Testis (tissue), 3 donors: ENCODE results near the gene ADAMTS1. TPM values are rescaled to one million over a fixed set of nuclear protein-coding genes. Genes with fewer than 3 reads are reported as not detected.

Experiments
- DNase-seq: peaks from one replicate; pipeline ENCODE4 v3.0.0-alpha.2; 2019
- H3K27ac ChIP-seq, 2 donors: fragments of 200-600 bp; sonication (generic); one replicate each; pipeline ENCODE4 v1.5.1; 2019
- H3K27me3 ChIP-seq: fragments of 200-600 bp; sonication (generic); one replicate; pipeline ENCODE4 v1.5.1; 2019
- H3K36me3 ChIP-seq: fragments of 200-600 bp; sonication (generic); one replicate; pipeline ENCODE4 v1.5.1; 2017; ENCODE audit warnings: low read depth; ENCODE audit errors: missing control alignments
- H3K4me1 ChIP-seq: fragments of 200-600 bp; sonication (generic); one replicate; pipeline ENCODE4 v1.5.1; 2019
- H3K4me3 ChIP-seq, 2 donors: fragments of 200-600 bp; sonication (generic); one replicate each; pipeline ENCODE4 v1.5.1; 2017 to 2019
- H3K9me3 ChIP-seq: fragments of 200-600 bp; sonication (generic); one replicate; pipeline ENCODE4 v1.5.1; 2017
- POLR2A ChIP-seq: fragments of 450-650 bp; IDR thresholded peaks from one replicate; pipeline ENCODE4 v1.6.1; 2017; ENCODE audit warnings: antibody characterized with exemption, mild to moderate bottlenecking, moderate library complexity
- WGBS, 2 donors: methylation state at CpG; one replicate each; pipeline ENCODE4 v1.1.5; 2018; 5-methylcytosine and 5-hydroxymethylcytosine counted together
- intact Hi-C: fragments of 100-400 bp; cut with DNase I; formaldehyde crosslinking; loops from one replicate; pipeline ENCODE4 v1.15.1; 2023; ENCODE audit warnings: low total_unique reads
- polyA plus RNA-seq: library from polyadenylated mRNA; stranded (reverse); fragments of 350-450 nt; fragmentation: Illumina TruSeq; extraction: RNeasy Lipid Tissue Mini Kit (QIAGEN cat#74804); gene quantifications from one replicate; pipeline ENCODE4 v1.2.3, GENCODE V29; 2014; ENCODE audit warnings: low read depth, low replicate concordance; ENCODE audit not compliant: insufficient read depth
- total RNA-seq, 2 donors: library from RNA; depleted of rRNA; stranded (reverse); fragments of >200 nt; gene quantifications; one replicate each; pipeline ENCODE4 v1.2.3, GENCODE V29; 2016
- TF ChIP-seq, protein P1 (sequence below), 3 experiments: fragments of 450-650 bp in 2 of 3; fragments of 200-600 bp in 1 of 3; sonication (generic) in 1 of 3; IDR thresholded peaks; one replicate each; pipeline ENCODE4 v1.5.1; 2016 to 2019; ENCODE audit warnings: antibody characterized with exemption in 3 of 3, mild to moderate bottlenecking in 2 of 3, moderate library complexity in 1 of 3

ADAMTS1 gene
- total and polyA plus RNA-seq, 3 donors from 2014 or later: 15.9 to 33.7 (median 31.3) TPM

DNA sequence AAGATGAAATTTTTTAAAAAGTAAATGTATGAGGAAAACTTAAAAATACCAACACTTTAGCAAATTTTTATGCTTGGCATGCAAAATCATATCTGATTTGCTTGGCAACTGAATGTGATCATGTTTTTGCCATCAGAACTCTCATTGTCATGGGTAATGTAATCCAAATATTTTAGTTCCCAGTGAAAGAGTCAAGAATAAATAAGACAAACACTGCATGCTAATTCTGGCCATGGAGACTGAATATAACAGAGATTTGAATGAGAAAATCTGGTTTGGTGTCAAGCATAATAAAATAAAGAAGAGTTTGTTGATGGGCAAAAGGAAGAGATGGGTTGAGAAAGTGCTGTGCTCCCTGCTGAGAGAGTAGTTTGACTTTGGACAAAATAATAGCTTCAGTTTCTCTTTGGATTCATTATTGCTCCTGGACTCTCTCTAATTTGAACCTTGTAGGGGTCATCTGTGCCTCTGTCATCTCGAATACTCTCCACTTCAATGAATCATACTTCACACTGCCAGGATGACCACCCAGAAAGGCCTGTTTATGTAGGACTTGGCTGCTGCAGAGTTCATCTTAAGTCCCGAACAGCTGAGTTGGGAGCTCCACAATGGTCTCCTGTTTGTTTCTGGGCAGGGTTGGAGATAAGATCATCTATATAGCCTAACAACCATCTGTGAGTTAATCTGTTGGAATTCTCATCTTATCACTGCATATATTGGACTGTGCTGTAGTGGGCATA, 34.4 kb downstream of the ADAMTS1 start:
- 54 to 55% methylated on average over 2 of the region's 2 CpGs for WGBS, 2 donors

DNA sequence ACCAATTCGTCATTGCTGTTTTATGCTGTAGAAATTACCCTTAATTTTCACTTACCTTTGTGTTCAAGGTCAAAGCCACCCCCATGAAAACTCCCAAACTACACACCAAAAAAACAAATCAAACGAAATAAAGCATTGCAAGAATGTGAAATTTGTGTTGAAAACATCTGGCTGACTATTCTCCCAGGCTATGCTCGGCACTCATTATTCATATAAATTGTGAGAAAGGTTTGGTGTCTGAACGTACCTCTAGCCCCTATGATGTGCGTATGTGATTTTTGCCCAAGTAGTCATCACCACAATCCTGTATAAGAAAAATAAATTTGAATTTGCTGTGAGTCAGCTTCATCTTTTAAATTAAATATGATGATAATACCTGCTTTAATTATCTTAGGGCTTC, 34.9 kb downstream of the ADAMTS1 start:
- Histone ChIP-seq H3K4me1 (no peaks in the 10 kb centered on the region), H3K27me3 (no peaks in the 10 kb centered on the region), H3K27ac (no peak overlapping the region), H3K4me3 (no peak overlapping the region), H3K9me3 (no peaks in the 10 kb centered on the region), H3K36me3 (no peaks in the 10 kb centered on the region)
- DNase-seq: no peak
- 78 to 82% methylated on average over 5 of the region's 5 CpGs for WGBS, 2 donors
- TF ChIP-seq POLR2A: no peak
- TF ChIP-seq, protein P1, sequence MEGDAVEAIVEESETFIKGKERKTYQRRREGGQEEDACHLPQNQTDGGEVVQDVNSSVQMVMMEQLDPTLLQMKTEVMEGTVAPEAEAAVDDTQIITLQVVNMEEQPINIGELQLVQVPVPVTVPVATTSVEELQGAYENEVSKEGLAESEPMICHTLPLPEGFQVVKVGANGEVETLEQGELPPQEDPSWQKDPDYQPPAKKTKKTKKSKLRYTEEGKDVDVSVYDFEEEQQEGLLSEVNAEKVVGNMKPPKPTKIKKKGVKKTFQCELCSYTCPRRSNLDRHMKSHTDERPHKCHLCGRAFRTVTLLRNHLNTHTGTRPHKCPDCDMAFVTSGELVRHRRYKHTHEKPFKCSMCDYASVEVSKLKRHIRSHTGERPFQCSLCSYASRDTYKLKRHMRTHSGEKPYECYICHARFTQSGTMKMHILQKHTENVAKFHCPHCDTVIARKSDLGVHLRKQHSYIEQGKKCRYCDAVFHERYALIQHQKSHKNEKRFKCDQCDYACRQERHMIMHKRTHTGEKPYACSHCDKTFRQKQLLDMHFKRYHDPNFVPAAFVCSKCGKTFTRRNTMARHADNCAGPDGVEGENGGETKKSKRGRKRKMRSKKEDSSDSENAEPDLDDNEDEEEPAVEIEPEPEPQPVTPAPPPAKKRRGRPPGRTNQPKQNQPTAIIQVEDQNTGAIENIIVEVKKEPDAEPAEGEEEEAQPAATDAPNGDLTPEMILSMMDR (IDR thresholded peaks at IDR 0.05): no peak
- intact Hi-C loops: no loop called here

More for the DNA sequence above, 34.4 kb downstream of the ADAMTS1 start:
- Histone ChIP-seq H3K36me3 (no peaks in the 10 kb centered on the region), H3K4me3 (no peak overlapping the region), H3K27ac (no peak overlapping the region), H3K9me3 (no peaks in the 10 kb centered on the region), H3K27me3 (no peaks in the 10 kb centered on the region), H3K4me1 (no peaks in the 10 kb centered on the region)
- intact Hi-C loops: no loop called here
- DNase-seq: no peak
- no peak for TF ChIP-seq POLR2A
- TF ChIP-seq, protein P1 (IDR thresholded peaks at IDR 0.05): no peak

DNA sequence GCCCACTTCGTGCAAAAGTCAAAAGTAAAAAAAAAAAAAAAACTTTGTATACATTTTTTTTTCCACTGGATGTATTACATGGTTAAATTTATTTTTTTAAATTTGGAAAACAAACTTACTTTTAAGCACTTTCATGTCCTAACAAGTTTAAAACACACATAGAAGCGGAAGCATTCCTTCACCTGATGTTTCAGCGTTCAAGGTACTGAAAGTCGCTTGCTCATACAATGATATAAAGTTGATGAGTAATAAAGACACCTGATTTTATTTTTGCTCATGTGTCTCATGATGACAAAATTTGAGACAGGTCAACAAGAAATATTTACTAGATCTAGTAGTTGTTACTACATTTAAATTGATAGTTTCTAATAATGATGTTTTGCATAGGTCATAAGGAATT, 35.5 kb downstream of the ADAMTS1 start:
- Histone ChIP-seq H3K9me3 (no peaks in the 10 kb centered on the region), H3K4me1 (peaks cover 2% of the 10 kb centered on the region), H3K4me3 (no peak overlapping the region), H3K27me3 (no peaks in the 10 kb centered on the region), H3K36me3 (no peaks in the 10 kb centered on the region), H3K27ac (no peak overlapping the region)
- TF ChIP-seq, protein P1 (IDR thresholded peaks at IDR 0.05): no peak
- TF ChIP-seq POLR2A: no peak
- 89 to 97% methylated on average over 4 of the region's 4 CpGs for WGBS, 2 donors
- intact Hi-C loops: no loop called here
- DNase-seq: no peak

DNA sequence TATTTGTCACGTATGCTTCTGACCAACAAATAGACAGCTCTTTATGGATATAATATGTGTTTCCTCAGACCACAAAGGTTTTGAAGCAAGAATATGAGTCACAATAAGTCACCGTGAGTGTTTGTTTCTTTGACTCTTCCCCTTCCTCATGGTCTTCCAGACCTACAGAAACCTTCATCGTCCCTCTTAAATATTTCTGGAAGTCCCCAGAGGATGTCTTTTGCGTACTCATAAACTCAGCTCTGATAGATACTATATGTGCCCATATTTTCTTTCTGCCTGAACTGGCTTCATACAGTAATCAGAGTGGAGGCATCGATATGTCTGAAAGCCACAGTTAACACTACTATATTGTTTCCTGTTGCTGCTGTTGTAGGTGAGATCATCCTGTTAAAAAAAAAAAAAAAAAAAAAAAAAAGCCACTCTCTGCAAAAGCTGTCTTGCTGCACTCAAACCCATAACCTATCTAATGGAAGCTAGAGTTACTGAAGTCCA, 38.4 kb downstream of the ADAMTS1 start:
- H3K4me3 ChIP-seq: no peak overlapping the region
- TF ChIP-seq POLR2A: no peak
- TF ChIP-seq, protein P1 (IDR thresholded peaks at IDR 0.05): no peak
- 86 to 87% methylated on average over 5 of the region's 5 CpGs for WGBS, 2 donors
- peaks cover 12% of the 10 kb centered on the region for H3K4me1 ChIP-seq
- intact Hi-C loops: no loop called here
- no peaks in the 10 kb centered on the region for H3K9me3 ChIP-seq
- no peak overlapping the region for H3K27ac ChIP-seq
- no peaks in the 10 kb centered on the region for H3K36me3 ChIP-seq
- DNase-seq: no peak
- no peaks in the 10 kb centered on the region for H3K27me3 ChIP-seq
